Lung (tissue), 12 donors: Measurements from ENCODE around the gene LRP1B. TPM values are rescaled to one million over a fixed set of nuclear protein-coding genes. Genes with fewer than 3 reads are reported as not detected.

Experiments used
- ATAC-seq: fragments of 200-7000 bp; cut with Tn5 transposase; one replicate; pipeline ENCODE4 v1.9.1; 2020; ENCODE audit warnings: moderate number of reproducible peaks; ENCODE audit not compliant: insufficient read depth, low FRiP score
- DNase-seq, 3 donors: peaks; one replicate each; pipeline ENCODE4 v3.0.0-alpha.2; 2013 to 2017
- H3K27ac ChIP-seq, 2 donors: one replicate each; pipeline ENCODE4 v1.5.1; 2013; ENCODE audit warnings: mild to moderate bottlenecking in 2 of 2, moderate library complexity in 2 of 2, control low read depth in 1 of 2, inconsistent platforms in 1 of 2, low read depth in 1 of 2, low read length in 1 of 2
- H3K27me3 ChIP-seq, 3 donors: one replicate each; pipeline ENCODE4 v1.5.1; 2013; ENCODE audit warnings: low read length in 2 of 3; ENCODE audit not compliant: control insufficient read depth in 3 of 3, insufficient read depth in 3 of 3
- H3K36me3 ChIP-seq, 4 donors: one replicate each; pipeline ENCODE4 v1.5.1; 2013; ENCODE audit warnings: low read length in 4 of 4, mild to moderate bottlenecking in 1 of 4, moderate library complexity in 1 of 4; ENCODE audit not compliant: control insufficient read depth in 4 of 4, insufficient read depth in 4 of 4
- H3K4me1 ChIP-seq, 5 donors: one replicate each; pipeline ENCODE4 v1.5.1; 2013; ENCODE audit warnings: low read length in 5 of 5, mild to moderate bottlenecking in 2 of 5, moderate library complexity in 1 of 5; ENCODE audit not compliant: control insufficient read depth in 5 of 5, insufficient read depth in 5 of 5
- H3K4me3 ChIP-seq: one replicate; pipeline ENCODE4 v1.5.1; 2013; ENCODE audit warnings: mild to moderate bottlenecking, control low read depth, moderate library complexity
- H3K9ac ChIP-seq, 2 donors: one replicate each; pipeline ENCODE4 v1.5.1; 2013; ENCODE audit warnings: low read length in 2 of 2, control low read depth in 1 of 2; ENCODE audit not compliant: insufficient read depth in 1 of 2
- H3K9me3 ChIP-seq, 4 donors: one replicate each; pipeline ENCODE4 v1.5.1; 2013; ENCODE audit warnings: low read length in 3 of 4, mild to moderate bottlenecking in 1 of 4, moderate library complexity in 1 of 4; ENCODE audit not compliant: control insufficient read depth in 4 of 4, insufficient read depth in 3 of 4
- WGBS, 2 donors: extraction: QIAGEN DNeasy Blood & Tissue Kit; methylation state at CpG; one replicate each; pipeline ENCODE4 v1.1.7; 2013; 5-methylcytosine and 5-hydroxymethylcytosine counted together
- polyA plus RNA-seq, 2 donors: library from polyadenylated mRNA; stranded (reverse); fragments of 200-250 nt; gene quantifications; one replicate each; pipeline ENCODE4 v1.2.1, GENCODE V29; 2013
- total RNA-seq, 2 donors: library from RNA; depleted of rRNA in 1 of 2; stranded (reverse); fragments of >200 nt in 1 of 2; gene quantifications; one replicate each; pipeline ENCODE4 v1.2.1, GENCODE V29; 2014 to 2021
- TF ChIP-seq, protein P1 (sequence below): IDR thresholded peaks from 2 replicates; pipeline ENCODE4 v1.5.1; 2012; ENCODE audit warnings: mild to moderate bottlenecking; ENCODE audit errors: control extremely low read depth, extremely low read depth
- donor health status: control.
- donor health status: control.
- donor health status: Bipolar disorder and iron deficiency.
- donor health status: healthy.
- donor health status: DM: yes; HTN: yes; CAD: no.

LRP1B gene
- total and polyA plus RNA-seq, 4 donors = 0.01 to 6.5 (median 0.16) TPM

DNA sequence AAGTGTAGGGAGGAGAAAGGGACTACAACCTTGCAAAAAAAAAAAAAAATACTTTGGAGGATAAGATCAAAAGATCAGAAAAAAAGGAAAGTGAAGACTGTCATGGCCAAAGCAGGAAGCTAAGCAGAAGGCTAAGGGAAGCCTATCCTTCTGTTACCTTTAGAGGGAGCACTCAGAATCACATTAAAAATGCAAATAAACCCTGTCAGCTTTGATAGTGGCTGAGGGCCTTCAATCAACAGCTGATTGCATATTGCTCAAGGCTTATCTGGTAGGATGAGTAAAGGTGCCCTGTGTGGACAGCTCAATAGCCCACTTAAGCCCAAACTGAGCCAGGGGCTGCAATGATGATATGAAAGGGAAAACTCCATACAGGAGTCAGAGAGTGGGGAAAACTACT, 1021.2 kb downstream of the LRP1B start:
- Histone ChIP-seq H3K36me3 (no peaks in the 10 kb centered on the region), H3K4me1 (no peaks in the 10 kb centered on the region), H3K9me3 (peaks cover 0 to 2% (median 0%) of the 10 kb centered on the region in 4 donors), H3K4me3 (no peak overlapping the region), H3K27ac (no peak overlapping the region), H3K9ac (no peak overlapping the region), H3K27me3 (no peaks in the 10 kb centered on the region)
- no peak for DNase-seq
- TF ChIP-seq, protein P1, sequence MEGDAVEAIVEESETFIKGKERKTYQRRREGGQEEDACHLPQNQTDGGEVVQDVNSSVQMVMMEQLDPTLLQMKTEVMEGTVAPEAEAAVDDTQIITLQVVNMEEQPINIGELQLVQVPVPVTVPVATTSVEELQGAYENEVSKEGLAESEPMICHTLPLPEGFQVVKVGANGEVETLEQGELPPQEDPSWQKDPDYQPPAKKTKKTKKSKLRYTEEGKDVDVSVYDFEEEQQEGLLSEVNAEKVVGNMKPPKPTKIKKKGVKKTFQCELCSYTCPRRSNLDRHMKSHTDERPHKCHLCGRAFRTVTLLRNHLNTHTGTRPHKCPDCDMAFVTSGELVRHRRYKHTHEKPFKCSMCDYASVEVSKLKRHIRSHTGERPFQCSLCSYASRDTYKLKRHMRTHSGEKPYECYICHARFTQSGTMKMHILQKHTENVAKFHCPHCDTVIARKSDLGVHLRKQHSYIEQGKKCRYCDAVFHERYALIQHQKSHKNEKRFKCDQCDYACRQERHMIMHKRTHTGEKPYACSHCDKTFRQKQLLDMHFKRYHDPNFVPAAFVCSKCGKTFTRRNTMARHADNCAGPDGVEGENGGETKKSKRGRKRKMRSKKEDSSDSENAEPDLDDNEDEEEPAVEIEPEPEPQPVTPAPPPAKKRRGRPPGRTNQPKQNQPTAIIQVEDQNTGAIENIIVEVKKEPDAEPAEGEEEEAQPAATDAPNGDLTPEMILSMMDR = no peak
- ATAC-seq = no peak

DNA sequence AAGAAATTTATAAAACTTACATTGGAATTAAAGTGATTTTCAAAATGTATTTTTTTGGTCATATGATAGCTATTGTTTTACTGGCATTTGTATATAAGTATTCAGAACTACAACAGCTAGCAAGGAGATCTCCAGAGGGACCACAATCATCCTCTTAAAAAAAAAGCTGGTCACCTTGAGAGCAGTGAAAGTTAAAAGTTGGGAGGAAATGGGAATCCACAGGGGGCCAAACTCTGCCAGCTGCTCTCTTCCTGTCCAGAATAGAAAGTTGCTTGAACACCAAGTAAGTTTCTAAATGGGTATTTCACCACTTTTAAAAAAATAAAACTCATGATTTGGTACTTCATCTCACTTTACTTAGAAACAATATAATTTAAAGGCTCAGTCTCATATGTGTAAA, 1025.1 kb downstream of the LRP1B start:
- ATAC-seq = no peak
- DNase-seq = no peak
- Histone ChIP-seq H3K9ac (no peak overlapping the region), H3K27me3 (no peaks in the 10 kb centered on the region), H3K36me3 (no peaks in the 10 kb centered on the region), H3K4me3 (no peak overlapping the region), H3K4me1 (no peaks in the 10 kb centered on the region), H3K27ac (no peak overlapping the region), H3K9me3 (no peaks in the 10 kb centered on the region)
- TF ChIP-seq, protein P1 = no peak

DNA sequence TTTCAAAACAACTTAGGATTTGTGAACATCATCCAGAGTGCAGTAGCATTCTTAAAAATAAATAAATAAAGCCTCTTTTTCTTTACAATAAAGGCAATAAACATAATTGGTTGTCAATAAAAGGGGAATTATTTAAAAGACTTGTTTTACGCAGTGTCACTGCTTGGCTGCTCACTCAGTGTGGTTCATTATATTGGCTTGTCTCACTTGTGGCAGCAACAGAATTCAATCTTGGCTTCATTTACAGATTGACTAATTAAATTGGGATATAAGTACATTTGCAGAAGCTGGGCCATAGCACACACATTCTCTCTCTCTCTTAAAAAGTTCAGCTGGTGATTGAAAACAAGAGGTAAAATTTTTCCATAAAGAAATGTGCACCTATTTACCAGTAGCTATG, 1027.6 kb downstream of the LRP1B start:
- no peaks in the 10 kb centered on the region for H3K27me3 ChIP-seq
- no peaks in the 10 kb centered on the region for H3K4me1 ChIP-seq
- 45 to 97% methylated on average over 1 of the region's 1 CpG for WGBS, 2 donors
- no peaks in the 10 kb centered on the region for H3K9me3 ChIP-seq
- H3K4me3 ChIP-seq = no peak overlapping the region
- TF ChIP-seq, protein P1 = no peak
- DNase-seq (no peak), ATAC-seq (no peak)
- H3K27ac ChIP-seq = no peak overlapping the region
- no peak overlapping the region for H3K9ac ChIP-seq
- H3K36me3 ChIP-seq = no peaks in the 10 kb centered on the region

DNA sequence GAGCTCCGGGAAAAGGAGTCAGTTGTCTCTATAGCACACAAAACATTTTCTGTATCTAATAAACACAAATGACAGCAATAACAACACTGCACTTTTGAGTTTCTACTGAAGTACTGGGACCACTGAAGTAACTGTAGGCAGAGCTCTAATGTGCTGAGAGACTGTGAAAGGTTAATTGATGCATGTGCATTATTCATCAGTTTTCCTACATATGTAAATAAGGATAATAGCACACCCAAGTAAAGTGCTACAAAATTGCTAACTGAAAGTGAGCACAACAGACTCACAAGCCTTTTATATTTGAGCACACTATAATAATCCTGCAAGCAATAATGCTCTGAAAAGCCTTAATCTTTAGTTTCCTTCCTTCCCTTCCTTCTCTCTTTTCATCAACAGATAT, 1051.6 kb downstream of the LRP1B start:
- no peaks in the 10 kb centered on the region for H3K36me3 ChIP-seq
- ATAC-seq (no peak), DNase-seq (no peak)
- 65 to 71% methylated on average over 1 of the region's 1 CpG for WGBS, 2 donors
- H3K27me3 ChIP-seq = no peaks in the 10 kb centered on the region
- H3K9me3 ChIP-seq = no peaks in the 10 kb centered on the region
- no peak overlapping the region for H3K4me3 ChIP-seq
- TF ChIP-seq, protein P1 = no peak
- no peak overlapping the region for H3K9ac ChIP-seq
- no peak overlapping the region for H3K27ac ChIP-seq
- H3K4me1 ChIP-seq = no peaks in the 10 kb centered on the region
